ENCODE data around the gene FADS6. TPM values are rescaled to one million over a fixed set of nuclear protein-coding genes. Genes with fewer than 3 reads are reported as not detected.

Gene FADS6, protein sequence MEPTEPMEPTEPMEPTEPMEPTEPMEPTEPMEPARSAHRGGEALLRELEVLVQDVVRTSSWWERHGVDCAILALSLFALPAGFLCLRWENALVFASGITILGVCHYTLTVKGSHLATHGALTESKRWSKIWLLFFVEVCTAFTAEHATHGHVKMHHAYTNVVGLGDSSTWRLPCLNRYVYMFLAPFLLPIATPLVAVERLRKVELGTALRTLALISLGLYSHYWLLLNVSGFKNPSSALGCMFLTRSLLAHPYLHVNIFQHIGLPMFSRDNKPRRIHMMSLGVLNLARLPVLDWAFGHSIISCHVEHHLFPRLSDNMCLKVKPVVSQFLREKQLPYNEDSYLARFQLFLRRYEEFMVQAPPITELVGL
- not detected for polyA plus RNA-seq (ENCODE audit: low read depth in 6 of 6)

DNA sequence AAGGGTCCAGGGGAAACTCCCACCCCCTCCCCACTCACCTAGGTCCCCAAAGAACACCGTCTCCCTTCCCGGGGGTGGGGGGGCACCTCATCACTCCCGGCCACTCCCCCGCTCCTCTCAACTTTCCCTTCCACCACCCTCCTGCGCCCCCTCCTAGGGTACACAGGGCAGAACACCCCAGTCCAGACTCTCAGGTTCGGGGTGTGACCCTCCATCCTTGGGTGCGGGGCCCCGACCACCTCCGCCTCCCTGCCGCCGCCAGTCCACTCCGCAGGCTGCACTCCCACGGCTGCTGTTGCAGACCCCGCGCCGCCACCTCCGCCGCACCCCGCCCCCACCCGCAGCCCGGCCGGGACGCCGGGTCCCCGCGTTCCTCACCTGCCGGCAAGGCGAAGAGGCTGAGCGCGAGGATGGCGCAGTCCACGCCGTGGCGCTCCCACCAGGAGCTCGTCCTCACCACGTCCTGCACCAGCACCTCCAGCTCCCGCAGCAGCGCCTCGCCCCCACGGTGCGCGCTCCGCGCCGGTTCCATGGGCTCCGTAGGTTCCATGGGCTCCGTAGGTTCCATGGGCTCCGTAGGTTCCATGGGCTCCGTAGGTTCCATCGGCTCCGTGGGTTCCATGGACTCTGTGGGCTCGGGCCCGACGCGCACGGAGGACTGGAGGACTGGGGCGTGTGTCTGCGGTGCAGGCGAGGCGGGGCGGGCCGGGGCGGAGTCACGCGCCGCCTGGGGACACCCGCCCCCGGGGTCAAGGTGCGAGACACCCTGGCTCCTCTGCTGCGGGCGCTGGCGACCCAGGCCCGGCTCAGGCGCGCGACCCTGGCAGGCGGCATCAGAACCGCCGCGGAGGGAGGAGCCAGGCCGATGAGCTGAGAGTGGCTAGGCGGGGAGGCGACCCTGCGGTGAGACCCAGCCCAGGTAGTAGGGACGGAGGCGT lies at the start of gene FADS6:
Gene FADS6, minus strand, starts transcription at position 660 of the 938 bp plus-strand sequence. Its CDS starts 38 bp downstream, at position 622.
- peaks cover 47 to 81% (median 58%) of the 10 kb centered on the region in 3 donors for H3K27me3 Mint-ChIP-seq
- peak within 1 kb of the TSS in 7 of 8 donors; percentile 50 to 79 (median 72) for H3K4me3 Mint-ChIP-seq
- ATAC-seq (ENCODE audit: low read depth in 2 of 2) (peak in 1 of 2 donors; percentile 30), DNase-seq (no peak)
- peak within 1 kb of the TSS in 2 of 6 donors; percentile 15 to 19 for H3K27ac Mint-ChIP-seq
- peaks cover 0 to 10% of the 10 kb centered on the region in 2 donors for H3K36me3 Mint-ChIP-seq
- no peaks in the 10 kb centered on the region for H3K9me3 Mint-ChIP-seq
- peaks cover 8 to 18% (median 8%) of the 10 kb centered on the region in 3 donors for H3K4me1 Mint-ChIP-seq

DNA sequence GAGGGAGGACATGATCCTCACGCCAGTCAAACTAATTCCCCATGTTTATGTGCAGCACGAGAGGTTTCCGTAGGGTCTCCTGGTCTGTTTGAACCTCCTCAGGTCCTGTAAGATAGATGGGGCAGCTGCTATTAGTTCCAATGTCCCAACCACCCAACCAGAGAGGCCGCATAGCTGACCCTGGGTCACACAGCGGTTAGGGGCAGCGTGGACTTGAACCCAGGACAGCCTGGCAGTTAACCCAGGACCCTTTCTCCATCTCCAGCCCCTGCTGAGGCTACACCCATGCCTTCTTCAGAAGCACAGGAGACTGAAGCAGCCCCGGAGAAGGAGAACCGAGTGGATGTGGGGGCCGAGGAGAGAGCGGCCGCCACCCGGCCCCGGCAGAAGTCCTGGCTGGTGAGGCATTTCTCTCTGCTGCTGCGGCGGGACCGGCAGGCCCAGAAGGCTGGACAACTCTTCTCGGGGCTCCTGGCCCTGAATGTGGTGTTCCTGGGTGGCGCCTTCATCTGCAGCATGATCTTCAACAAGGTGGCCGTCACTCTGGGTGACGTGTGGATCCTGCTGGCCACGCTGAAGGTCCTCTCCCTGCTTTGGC lies 47.8 kb upstream of the FADS6 start:
- ATAC-seq (ENCODE audit: low read depth in 2 of 2) (no peak), DNase-seq (no peak)
- Mint-ChIP-seq H3K27ac (no peak overlapping the region), H3K27me3 (peaks cover 31 to 76% (median 60%) of the 10 kb centered on the region in 3 donors), H3K36me3 (no peaks in the 10 kb centered on the region), H3K4me1 (no peaks in the 10 kb centered on the region), H3K4me3 (peak overlapping the region in 1 of 8 donors; percentile 60), H3K9me3 (no peaks in the 10 kb centered on the region)

DNA sequence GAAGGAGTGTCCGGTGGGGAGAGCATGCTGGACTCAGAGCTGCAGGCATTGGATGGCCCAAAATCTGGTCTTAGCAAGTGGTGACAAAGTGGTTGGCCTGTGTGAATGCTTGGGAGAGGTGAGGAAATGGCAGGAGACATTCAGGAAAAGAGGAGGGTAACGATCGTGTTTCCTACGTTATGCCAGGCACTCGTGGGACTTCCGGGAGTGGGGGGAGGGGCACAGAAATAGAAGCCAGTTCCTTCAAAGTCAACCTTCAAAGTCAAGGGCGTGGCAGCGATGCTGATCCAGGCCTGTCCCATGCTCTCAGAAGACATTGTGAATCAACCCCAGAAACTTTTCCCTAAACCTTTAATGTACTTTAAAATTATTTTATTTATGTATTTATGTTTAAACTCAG lies 46.1 kb upstream of the FADS6 start:
- no peak for DNase-seq
- H3K4me1 Mint-ChIP-seq: peaks cover 0 to 3% (median 0%) of the 10 kb centered on the region in 3 donors
- ATAC-seq (ENCODE audit: low read depth in 2 of 2): no peak
- no peak overlapping the region for H3K4me3 Mint-ChIP-seq
- no peaks in the 10 kb centered on the region for H3K36me3 Mint-ChIP-seq
- H3K27me3 Mint-ChIP-seq: peaks cover 36 to 77% (median 69%) of the 10 kb centered on the region in 3 donors
- H3K27ac Mint-ChIP-seq: no peak overlapping the region
- H3K9me3 Mint-ChIP-seq: no peaks in the 10 kb centered on the region

DNA sequence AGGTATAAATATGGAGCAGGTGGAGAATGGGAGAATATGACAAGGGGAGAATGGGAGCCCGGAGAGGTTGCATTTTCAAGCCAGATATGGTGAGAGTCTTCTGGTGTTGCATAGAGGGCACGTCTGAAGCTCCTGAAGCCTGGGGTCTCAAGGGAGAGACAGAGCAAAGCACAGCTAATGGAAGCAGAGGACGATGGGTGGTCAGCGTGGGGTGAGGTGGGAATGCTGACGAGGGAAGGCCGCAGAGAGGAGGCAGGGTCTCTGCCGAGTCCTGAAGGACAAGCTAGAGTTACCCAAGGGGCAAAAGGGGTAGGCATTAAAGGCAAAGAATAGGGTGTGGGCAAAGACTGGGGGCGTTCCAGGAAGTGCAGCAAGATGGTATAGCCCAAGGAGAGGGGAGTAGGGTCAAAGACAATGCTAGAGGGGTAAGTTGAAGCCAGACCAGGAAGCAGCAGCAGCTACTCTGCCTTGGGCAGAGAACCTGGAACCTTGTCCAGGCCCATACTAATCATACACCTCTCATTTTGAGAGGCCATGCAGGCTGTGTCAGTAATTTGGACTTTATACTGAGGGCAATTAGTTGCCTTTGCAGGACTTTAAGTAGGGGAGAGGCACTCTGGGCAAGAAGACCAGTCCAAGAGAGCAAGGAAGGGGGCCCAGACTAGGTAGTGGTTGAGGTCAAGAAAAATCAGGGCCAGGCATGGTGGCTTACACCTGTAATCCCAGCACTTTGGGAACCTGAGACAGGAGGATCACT lies 44.9 kb upstream of the FADS6 start:
- peaks cover 39 to 79% (median 68%) of the 10 kb centered on the region in 3 donors for H3K27me3 Mint-ChIP-seq
- no peak for ATAC-seq (ENCODE audit: low read depth in 2 of 2)
- H3K27ac Mint-ChIP-seq: no peak overlapping the region
- DNase-seq: no peak
- H3K4me1 Mint-ChIP-seq: peaks cover 0 to 3% (median 0%) of the 10 kb centered on the region in 3 donors
- peak overlapping the region in 1 of 8 donors; percentile 42 for H3K4me3 Mint-ChIP-seq
- H3K9me3 Mint-ChIP-seq: no peaks in the 10 kb centered on the region
- H3K36me3 Mint-ChIP-seq: no peaks in the 10 kb centered on the region

DNA sequence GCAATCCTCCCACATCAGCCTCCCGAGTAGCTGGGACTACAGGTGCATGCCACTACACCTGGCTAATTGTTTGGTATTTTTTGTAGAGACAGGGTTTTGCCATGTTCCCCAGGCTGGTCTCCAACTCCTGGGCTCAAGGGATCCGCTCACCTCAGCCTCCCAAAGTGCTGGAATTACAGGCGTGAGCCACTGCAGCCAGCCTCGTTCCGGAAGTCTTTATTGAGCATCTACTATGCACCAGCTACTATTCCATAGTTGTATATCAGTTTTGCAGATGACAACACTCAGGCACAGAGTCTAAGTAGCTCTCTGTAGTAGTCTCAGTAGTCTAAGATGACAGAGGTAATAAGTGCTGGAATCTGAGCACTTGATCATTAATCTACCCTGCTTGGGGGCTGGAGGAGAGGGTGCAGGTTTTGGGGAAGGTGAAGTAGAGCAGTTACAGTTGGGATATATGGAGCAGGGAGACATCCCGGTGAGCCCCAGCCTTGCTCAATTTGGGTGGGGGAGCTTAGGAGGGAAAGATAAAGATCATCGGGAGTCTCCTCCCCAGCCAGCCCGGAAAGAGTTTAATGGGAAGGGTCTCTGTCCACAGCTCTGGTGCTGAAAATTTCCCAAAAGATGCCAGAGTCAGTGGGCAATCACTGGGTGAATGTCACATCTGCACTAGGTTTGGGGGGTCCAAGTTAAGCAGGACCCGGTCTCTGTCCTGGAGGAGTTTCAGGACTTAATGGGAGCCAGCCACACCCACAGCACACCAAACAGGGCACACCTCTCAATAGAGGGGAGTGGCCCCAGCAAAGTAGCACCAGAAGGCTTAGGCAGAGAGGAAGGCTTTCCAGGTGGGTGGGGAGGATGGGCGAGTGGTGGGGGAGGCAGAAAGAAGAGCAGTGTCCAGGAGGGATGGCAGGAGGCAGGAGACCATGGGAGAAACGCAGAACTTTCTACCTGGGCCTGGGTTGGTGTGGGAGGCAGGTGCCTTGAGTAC lies 43.9 kb upstream of the FADS6 start:
- Mint-ChIP-seq H3K4me1 (peaks cover 0 to 3% (median 0%) of the 10 kb centered on the region in 3 donors), H3K27me3 (peaks cover 43 to 82% (median 72%) of the 10 kb centered on the region in 3 donors), H3K27ac (no peak overlapping the region), H3K4me3 (no peak overlapping the region), H3K9me3 (no peaks in the 10 kb centered on the region), H3K36me3 (no peaks in the 10 kb centered on the region)
- ATAC-seq (ENCODE audit: low read depth in 2 of 2) (no peak), DNase-seq (no peak)

DNA sequence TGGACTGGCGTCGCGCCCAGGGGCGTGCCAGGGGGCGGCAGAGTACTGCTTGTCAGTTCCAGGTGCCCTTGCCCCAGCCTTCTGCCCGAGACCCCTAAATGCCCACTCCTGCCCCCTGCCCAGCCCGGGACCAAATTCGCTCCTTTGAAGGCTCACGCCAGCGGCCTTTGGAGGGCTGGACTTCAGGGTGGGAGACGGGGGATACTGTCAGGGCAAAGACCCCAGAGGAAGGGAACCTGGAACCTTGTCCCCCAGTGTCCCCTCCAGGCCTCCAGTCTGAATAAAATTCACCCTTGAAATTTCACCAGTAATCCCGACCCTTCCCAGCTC lies 43.0 kb upstream of the FADS6 start:
- Mint-ChIP-seq H3K9me3 (no peaks in the 10 kb centered on the region), H3K36me3 (no peaks in the 10 kb centered on the region), H3K4me3 (no peak overlapping the region), H3K4me1 (peaks cover 0 to 3% (median 0%) of the 10 kb centered on the region in 3 donors), H3K27me3 (peaks cover 46 to 80% (median 71%) of the 10 kb centered on the region in 3 donors), H3K27ac (no peak overlapping the region)
- ATAC-seq (ENCODE audit: low read depth in 2 of 2) (no peak), DNase-seq (no peak)

DNA sequence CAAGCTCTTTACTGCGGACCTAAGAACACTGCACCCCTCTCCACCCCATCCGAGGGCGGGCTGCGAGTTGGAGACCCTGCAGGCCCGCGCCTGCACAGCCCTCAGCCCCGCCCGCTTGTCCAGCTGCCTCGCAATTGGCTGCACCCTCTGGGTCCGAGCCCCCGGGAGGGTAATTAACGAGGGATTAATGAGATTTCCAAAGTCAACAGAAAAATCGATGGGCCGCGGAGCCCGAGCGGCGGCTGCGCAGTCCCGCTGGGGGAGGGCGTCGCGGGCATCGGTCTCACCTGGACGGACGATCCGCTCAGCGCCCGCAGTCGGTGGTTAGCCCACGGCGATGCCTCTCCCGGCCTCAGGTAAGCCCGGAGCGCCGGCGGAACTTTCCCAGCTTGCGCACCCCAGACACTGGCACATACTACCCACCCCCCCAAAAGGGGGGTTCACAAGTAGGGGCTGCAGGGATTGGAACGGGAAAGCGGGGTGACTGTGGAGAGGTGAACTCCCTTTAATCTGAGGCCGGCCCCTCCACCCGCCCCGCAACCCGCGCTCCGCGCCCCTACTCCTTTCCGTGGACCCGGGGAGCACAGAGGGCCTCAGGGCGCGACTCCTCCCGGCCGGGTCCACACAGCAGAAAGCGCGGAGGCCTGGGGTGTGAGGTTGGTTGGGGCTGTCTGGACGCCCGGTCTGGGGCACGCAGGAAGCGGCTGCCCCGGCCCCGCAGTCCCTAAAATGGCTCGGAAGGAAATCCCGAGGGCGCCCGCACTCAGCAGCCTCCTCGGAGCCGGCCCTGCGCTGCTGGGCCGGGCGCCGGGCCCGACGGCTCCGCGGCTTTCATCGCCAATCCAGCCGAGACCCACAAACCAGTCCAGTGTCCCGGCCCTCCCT lies 42.4 kb upstream of the FADS6 start, which contains the start of gene OTOP3:
Gene OTOP3, plus strand, starts transcription at position 314 of the 885 bp plus-strand sequence. Its CDS starts 24 bp downstream, at position 338.
- H3K4me1 Mint-ChIP-seq: peaks cover 0 to 3% (median 0%) of the 10 kb centered on the region in 3 donors
- H3K36me3 Mint-ChIP-seq: no peaks in the 10 kb centered on the region
- peak within 1 kb of the TSS in 2 of 8 donors; percentile 5 to 57 for H3K4me3 Mint-ChIP-seq
- no peak within 1 kb of the TSS for H3K27ac Mint-ChIP-seq
- H3K27me3 Mint-ChIP-seq: peaks cover 49 to 82% (median 74%) of the 10 kb centered on the region in 3 donors
- no peak for DNase-seq
- no peak for ATAC-seq (ENCODE audit: low read depth in 2 of 2)
- no peaks in the 10 kb centered on the region for H3K9me3 Mint-ChIP-seq

DNA sequence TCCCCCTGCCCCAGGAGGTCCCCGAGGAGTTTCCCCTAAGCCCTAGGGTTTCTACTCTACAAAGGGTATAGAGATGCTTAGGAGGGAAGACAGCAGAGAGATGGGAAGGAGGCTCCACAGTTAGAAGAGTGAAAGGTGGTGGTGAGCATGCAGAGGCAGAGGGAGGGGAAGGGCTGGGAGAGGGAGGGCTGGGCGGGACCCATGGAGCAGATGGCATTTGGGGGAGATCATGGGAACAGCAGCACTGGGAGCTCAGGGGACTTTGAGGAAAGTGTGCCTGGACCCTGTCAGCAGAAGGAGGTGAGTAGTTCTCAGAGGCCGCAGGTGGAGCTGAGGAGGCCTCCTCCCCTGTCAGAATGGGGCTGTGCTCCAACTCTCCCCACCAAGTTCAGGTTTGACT lies 41.6 kb upstream of the FADS6 start:
- Mint-ChIP-seq H3K4me3 (peak overlapping the region in 2 of 8 donors; percentile 5 to 57), H3K36me3 (no peaks in the 10 kb centered on the region), H3K27me3 (peaks cover 46 to 86% (median 77%) of the 10 kb centered on the region in 3 donors), H3K9me3 (no peaks in the 10 kb centered on the region), H3K4me1 (peaks cover 0 to 3% (median 0%) of the 10 kb centered on the region in 3 donors), H3K27ac (no peak overlapping the region)
- ATAC-seq (ENCODE audit: low read depth in 2 of 2) (no peak), DNase-seq (no peak)

DNA sequence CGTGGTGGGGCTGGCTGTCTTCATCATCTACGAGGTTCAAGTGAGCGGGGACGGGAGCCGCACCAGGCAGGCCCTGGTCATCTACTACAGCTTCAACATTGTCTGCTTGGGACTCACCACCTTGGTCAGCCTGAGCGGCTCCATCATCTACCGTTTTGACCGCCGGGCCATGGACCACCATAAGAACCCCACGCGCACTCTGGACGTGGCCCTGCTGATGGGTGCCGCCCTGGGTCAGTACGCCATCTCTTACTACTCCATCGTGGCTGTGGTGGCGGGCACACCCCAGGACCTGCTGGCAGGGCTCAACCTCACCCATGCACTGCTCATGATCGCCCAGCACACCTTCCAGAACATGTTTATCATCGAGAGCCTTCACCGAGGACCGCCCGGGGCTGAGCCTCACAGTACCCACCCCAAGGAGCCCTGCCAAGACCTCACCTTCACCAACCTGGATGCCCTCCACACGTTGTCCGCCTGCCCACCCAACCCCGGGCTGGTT lies 37.2 kb upstream of the FADS6 start:
- Mint-ChIP-seq H3K27me3 (peaks cover 48 to 92% (median 82%) of the 10 kb centered on the region in 3 donors), H3K36me3 (no peaks in the 10 kb centered on the region), H3K9me3 (peaks cover 0 to 2% (median 0%) of the 10 kb centered on the region in 7 donors), H3K27ac (peak overlapping the region in 1 of 6 donors; percentile 33), H3K4me3 (peak overlapping the region in 1 of 8 donors; percentile 22), H3K4me1 (peaks cover 0 to 3% (median 0%) of the 10 kb centered on the region in 3 donors)
- no peak for DNase-seq
- no peak for ATAC-seq (ENCODE audit: low read depth in 2 of 2)

DNA sequence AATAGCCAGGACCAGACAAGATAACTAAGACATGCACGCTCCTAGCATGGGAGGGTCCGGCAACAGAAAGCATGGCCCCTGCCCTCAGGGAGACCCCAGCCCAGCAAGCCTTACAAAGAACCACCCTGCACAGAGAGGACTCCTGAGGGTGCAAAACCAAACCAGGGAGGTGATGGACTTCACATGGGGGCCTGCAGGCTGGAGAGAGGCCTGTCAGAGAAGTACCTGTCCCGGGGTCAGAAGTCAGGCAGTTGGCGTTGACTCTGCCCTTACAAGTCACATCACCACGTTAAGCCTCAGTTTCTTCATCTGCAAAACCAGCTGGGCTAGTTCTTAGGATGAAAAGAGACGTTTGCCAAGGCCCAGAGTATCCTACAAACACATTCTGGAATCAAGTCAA lies 35.4 kb upstream of the FADS6 start:
- Mint-ChIP-seq H3K36me3 (no peaks in the 10 kb centered on the region), H3K27me3 (peaks cover 46 to 94% (median 89%) of the 10 kb centered on the region in 3 donors), H3K4me3 (no peak overlapping the region), H3K27ac (no peak overlapping the region), H3K4me1 (peaks cover 3 to 10% (median 9%) of the 10 kb centered on the region in 3 donors), H3K9me3 (peaks cover 0 to 2% (median 0%) of the 10 kb centered on the region in 7 donors)
- DNase-seq (no peak), ATAC-seq (ENCODE audit: low read depth in 2 of 2) (no peak)

DNA sequence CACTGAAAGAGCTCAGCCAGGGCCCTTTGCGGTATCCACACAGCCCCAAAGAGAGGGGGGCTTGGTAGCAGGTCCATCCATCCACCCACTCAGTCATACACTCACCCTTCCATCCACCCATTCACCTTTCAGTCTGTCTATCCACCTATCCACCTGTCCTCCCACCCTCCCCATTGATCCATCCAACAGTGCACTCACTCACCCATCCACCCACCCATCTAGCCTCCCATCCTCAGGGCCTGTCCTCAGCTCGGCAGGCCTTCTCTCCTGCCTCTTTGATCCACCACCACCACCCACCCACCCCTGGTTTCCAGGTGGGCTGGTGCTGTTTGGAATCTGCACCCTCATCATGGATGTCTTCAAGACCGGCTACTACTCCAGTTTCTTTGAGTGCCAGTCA lies 31.8 kb upstream of the FADS6 start:
- Mint-ChIP-seq H3K4me1 (peaks cover 13 to 17% (median 17%) of the 10 kb centered on the region in 3 donors), H3K27ac (peak overlapping the region in 1 of 6 donors; percentile 64), H3K4me3 (peak overlapping the region in 5 of 8 donors; percentile 19 to 75 (median 45)), H3K27me3 (peaks cover 34 to 96% (median 82%) of the 10 kb centered on the region in 3 donors), H3K9me3 (peaks cover 0 to 2% (median 0%) of the 10 kb centered on the region in 7 donors), H3K36me3 (no peaks in the 10 kb centered on the region)
- DNase-seq (no peak), ATAC-seq (ENCODE audit: low read depth in 2 of 2) (no peak)
